Adrenal gland (tissue), 5 donors: ENCODE results near the gene REG1A.

Source experiments
- POLR2A ChIP-seq, 2 donors: fragments of 450-650 bp; IDR thresholded peaks; one replicate each; pipeline ENCODE4 v1.6.1; 2017; ENCODE audit warnings: antibody characterized with exemption in 2 of 2, mild to moderate bottlenecking in 2 of 2, moderate library complexity in 1 of 2
- TF ChIP-seq, protein P1 (sequence below), 6 experiments: fragments of 450-650 bp in 4 of 6; fragments of 200-600 bp in 2 of 6; sonication (generic) in 1 of 6; IDR thresholded peaks; 1 replicate in 5 of 6; 2 replicates in 1 of 6; pipeline versions ENCODE4 v1.5.1 to v1.8.0; 2016 to 2021; ENCODE audit warnings: antibody characterized with exemption in 6 of 6, mild to moderate bottlenecking in 2 of 6, moderate library complexity in 1 of 6
- donor health status: DM: no; HTN: no; CAD: no.

DNA sequence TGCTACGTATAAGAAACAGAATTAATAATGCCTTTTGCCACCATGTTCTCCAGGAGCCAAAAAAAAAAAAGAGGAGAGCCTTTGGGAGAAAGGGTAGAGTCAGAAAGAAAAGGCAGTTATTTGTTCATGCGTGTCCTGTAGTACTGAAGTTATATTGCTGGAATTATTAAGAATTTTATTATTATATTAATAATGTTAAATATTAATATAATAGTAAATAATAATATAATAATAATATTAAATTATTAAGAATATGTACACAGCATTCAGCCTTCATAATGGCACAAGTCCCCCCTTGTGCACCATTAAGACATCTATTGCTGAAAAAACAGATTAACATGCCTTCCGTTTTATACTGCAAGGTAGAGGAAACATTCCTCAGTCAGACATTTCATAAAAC, 8.1 kb downstream of the REG1A start:
- TF ChIP-seq, protein P1, sequence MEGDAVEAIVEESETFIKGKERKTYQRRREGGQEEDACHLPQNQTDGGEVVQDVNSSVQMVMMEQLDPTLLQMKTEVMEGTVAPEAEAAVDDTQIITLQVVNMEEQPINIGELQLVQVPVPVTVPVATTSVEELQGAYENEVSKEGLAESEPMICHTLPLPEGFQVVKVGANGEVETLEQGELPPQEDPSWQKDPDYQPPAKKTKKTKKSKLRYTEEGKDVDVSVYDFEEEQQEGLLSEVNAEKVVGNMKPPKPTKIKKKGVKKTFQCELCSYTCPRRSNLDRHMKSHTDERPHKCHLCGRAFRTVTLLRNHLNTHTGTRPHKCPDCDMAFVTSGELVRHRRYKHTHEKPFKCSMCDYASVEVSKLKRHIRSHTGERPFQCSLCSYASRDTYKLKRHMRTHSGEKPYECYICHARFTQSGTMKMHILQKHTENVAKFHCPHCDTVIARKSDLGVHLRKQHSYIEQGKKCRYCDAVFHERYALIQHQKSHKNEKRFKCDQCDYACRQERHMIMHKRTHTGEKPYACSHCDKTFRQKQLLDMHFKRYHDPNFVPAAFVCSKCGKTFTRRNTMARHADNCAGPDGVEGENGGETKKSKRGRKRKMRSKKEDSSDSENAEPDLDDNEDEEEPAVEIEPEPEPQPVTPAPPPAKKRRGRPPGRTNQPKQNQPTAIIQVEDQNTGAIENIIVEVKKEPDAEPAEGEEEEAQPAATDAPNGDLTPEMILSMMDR (IDR thresholded peaks at IDR 0.05) = no peak
- no peak for TF ChIP-seq POLR2A (IDR thresholded peaks at IDR 0.05)
